T-helper 2 cell treated with Interferon-gamma antibody and Interleukin-4, amounts not matched to agents 5 μg/mL and 100 μg/mL, for 36 hours (primary cell): Measurements from ENCODE around the gene EIPR1.
"Not testable (repeated sequence)": the region's sequence is repeated elsewhere in the genome, so short reads cannot be mapped to it uniquely, and the experiment has no call there.

ENCODE experiments used
- DNase-seq: peaks from one replicate; pipeline ENCODE4 v3.0.0; 2021; ENCODE audit warnings: low spot score
- H3K27ac Mint-ChIP-seq: one replicate; pipeline ENCODE4 v1.8.0; 2021; ENCODE audit warnings: mild to moderate bottlenecking, mixed read lengths
- H3K27me3 Mint-ChIP-seq: one replicate; pipeline ENCODE4 v1.8.0; 2021; ENCODE audit warnings: low read depth, mixed read lengths
- H3K36me3 Mint-ChIP-seq: one replicate; pipeline ENCODE4 v1.8.0; 2021; ENCODE audit warnings: low read depth, mixed read lengths
- H3K4me1 Mint-ChIP-seq: one replicate; pipeline ENCODE4 v1.8.0; 2021; ENCODE audit warnings: low read depth, mixed read lengths
- H3K4me3 Mint-ChIP-seq: one replicate; pipeline ENCODE4 v1.8.0; 2022; ENCODE audit warnings: mild to moderate bottlenecking, moderate library complexity, mixed read lengths
- H3K9me3 Mint-ChIP-seq: one replicate; pipeline ENCODE4 v1.8.0; 2021; ENCODE audit warnings: mixed read lengths

Gene EIPR1

GRCh38 chr2:3188405-3188946 is 189.1 kb downstream of the EIPR1 start:
- no peak overlapping the region for H3K27ac Mint-ChIP-seq
- no peak overlapping the region for H3K4me3 Mint-ChIP-seq
- no peaks in the 10 kb centered on the region for H3K4me1 Mint-ChIP-seq
- no peak for DNase-seq
- H3K36me3 Mint-ChIP-seq: peaks cover 11% of the 10 kb centered on the region
- no peaks in the 10 kb centered on the region for H3K9me3 Mint-ChIP-seq
- H3K27me3 Mint-ChIP-seq: no peaks in the 10 kb centered on the region

GRCh38 chr2:3187467-3187866 is 190.2 kb downstream of the EIPR1 start:
- no peak overlapping the region for H3K27ac Mint-ChIP-seq
- DNase-seq: no peak
- H3K36me3 Mint-ChIP-seq: peaks cover 5% of the 10 kb centered on the region
- H3K4me3 Mint-ChIP-seq: no peak overlapping the region
- H3K27me3 Mint-ChIP-seq: no peaks in the 10 kb centered on the region
- H3K4me1 Mint-ChIP-seq: no peaks in the 10 kb centered on the region
- H3K9me3 Mint-ChIP-seq: no peaks in the 10 kb centered on the region

DNA sequence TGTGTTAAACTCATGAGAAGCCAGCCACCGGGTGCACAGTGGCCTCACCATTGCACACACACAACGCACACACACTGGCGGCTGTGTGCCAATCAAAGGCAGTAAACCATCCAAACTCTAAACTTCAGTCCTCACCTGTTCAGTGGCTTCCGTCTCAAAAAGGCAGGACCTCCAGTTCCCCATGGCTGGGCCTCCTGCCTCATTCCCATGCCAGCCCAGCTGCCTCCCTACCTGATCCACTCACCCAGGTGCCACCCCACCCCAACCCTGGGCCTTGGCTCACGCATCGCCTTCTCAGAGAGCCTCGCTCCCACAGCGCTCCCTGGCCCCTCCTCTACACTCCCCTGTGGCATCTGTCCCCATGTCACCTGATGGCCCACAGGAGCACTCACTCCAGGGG is 190.9 kb downstream of the EIPR1 start:
- DNase-seq: no peak
- Mint-ChIP-seq H3K36me3 (peaks cover 3% of the 10 kb centered on the region), H3K27ac (no peak overlapping the region), H3K4me3 (no peak overlapping the region), H3K27me3 (no peaks in the 10 kb centered on the region), H3K9me3 (no peaks in the 10 kb centered on the region), H3K4me1 (no peaks in the 10 kb centered on the region)

- Mint-ChIP-seq H3K27ac (no peak overlapping the region), H3K4me1 (no peaks in the 10 kb centered on the region), H3K36me3 (peaks cover 3% of the 10 kb centered on the region), H3K4me3 (no peak overlapping the region), H3K9me3 (no peaks in the 10 kb centered on the region), H3K27me3 (no peaks in the 10 kb centered on the region)
- DNase-seq: no peak
Observed at GRCh38 chr2:3185910-3186309, 191.7 kb downstream of the EIPR1 start.

DNA sequence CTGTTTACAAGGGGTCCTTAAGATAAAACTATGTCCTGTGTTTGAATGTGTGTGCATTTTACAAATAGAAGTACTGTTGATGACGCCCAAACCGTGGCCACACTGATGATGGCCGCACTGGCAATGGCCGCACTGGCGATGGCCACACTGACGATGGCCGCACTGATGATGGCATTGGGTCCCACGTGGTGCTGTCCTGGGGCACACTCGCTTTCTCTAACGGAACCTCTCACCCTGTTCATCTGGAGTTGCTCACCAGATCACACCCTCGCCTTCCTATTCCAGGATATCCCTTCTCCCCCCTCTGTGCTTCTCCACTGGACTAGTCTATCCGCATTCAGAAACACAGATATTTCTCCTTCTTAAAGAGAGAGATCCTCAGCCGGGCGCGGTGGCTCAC is 192.4 kb downstream of the EIPR1 start:
- no peak overlapping the region for H3K4me3 Mint-ChIP-seq

GRCh38 chr2:3184167-3184566 is 193.5 kb downstream of the EIPR1 start:
- no peak overlapping the region for H3K4me3 Mint-ChIP-seq
- no peak overlapping the region for H3K27ac Mint-ChIP-seq
- DNase-seq: no peak
- no peaks in the 10 kb centered on the region for H3K27me3 Mint-ChIP-seq
- H3K4me1 Mint-ChIP-seq: no peaks in the 10 kb centered on the region
- H3K9me3 Mint-ChIP-seq: no peaks in the 10 kb centered on the region
- H3K36me3 Mint-ChIP-seq: peaks cover 3% of the 10 kb centered on the region

More for the DNA sequence above, 192.4 kb downstream of the EIPR1 start:
- no peaks in the 10 kb centered on the region for H3K9me3 Mint-ChIP-seq
- H3K27ac Mint-ChIP-seq: no peak overlapping the region
- no peaks in the 10 kb centered on the region for H3K27me3 Mint-ChIP-seq
- DNase-seq: no peak
- H3K36me3 Mint-ChIP-seq: peaks cover 3% of the 10 kb centered on the region
- no peaks in the 10 kb centered on the region for H3K4me1 Mint-ChIP-seq

DNA sequence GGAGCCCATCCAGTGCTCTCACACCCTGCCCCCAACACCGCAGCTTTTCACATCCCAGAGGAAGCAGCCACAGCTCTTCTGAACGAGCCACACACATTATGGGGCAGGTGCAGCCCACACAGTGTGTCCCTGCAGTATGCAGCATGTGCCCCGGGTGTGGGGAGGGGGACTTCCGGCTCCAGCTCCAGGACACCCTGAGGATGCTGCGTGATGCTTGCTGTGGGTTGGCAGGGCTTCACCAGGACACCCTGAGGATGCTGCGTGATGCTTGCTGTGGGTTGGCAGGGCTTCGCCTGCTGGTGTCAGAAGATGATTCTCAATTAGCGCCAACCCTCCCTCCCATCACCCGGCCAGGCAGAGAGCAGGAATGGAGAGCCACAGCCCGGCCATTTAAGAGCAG is 193.9 kb downstream of the EIPR1 start:
- Mint-ChIP-seq H3K36me3 (peaks cover 3% of the 10 kb centered on the region), H3K4me3 (no peak overlapping the region), H3K27ac (no peak overlapping the region), H3K4me1 (no peaks in the 10 kb centered on the region), H3K27me3 (no peaks in the 10 kb centered on the region), H3K9me3 (no peaks in the 10 kb centered on the region)
- no peak for DNase-seq

GRCh38 chr2:3182848-3183247 is 194.8 kb downstream of the EIPR1 start:
- no peaks in the 10 kb centered on the region for H3K4me1 Mint-ChIP-seq
- DNase-seq: no peak
- H3K36me3 Mint-ChIP-seq: peaks cover 3% of the 10 kb centered on the region
- H3K9me3 Mint-ChIP-seq: no peaks in the 10 kb centered on the region
- H3K27ac Mint-ChIP-seq: no peak overlapping the region
- no peak overlapping the region for H3K4me3 Mint-ChIP-seq
- H3K27me3 Mint-ChIP-seq: no peaks in the 10 kb centered on the region

GRCh38 chr2:3181416-3182010 is 196.1 kb downstream of the EIPR1 start:
- Mint-ChIP-seq H3K9me3 (no peaks in the 10 kb centered on the region), H3K4me3 (no peak overlapping the region), H3K36me3 (peaks cover 3% of the 10 kb centered on the region), H3K4me1 (no peaks in the 10 kb centered on the region), H3K27ac (no peak overlapping the region), H3K27me3 (no peaks in the 10 kb centered on the region)
- DNase-seq: no peak

- not testable (repeated sequence) for H3K27ac Mint-ChIP-seq, H3K27me3 Mint-ChIP-seq
Observed at GRCh38 chr2:3180909-3181221, 196.8 kb downstream of the EIPR1 start.

DNA sequence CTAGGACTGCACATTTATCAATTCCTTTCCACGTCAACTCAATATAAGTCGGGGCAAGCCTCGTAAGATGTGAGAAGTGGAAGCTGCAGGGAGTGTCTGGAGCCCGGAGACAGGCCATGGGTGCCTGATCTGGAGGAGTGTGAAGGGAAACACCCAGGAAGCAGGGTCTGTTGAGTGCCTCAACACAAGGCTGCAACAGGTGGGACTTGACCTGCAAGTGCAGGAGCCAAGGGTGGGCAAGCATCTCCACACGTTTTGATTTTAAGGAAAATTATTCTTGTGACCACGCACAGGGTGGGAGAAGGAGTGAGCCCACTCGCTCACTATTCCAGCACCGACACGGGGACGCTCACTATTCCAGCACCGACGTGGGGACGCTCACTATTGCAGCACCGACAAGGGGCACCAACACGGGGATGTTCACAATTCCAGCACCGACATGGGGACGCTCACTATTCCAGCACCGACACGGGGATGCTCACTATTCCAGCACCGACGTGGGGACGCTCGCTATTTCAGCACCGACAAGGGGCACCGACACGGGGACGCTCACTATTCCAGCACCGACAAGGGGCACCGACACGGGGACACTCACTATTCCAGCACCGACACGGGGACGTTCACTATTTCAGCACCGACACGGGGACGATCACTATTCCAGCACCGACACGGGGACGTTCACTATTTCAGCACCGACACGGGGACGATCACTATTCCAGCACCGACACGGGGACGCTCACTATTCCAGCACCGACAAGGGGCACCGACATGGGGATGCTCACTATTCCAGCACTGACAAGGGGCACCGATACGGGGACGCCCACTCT is 197.3 kb downstream of the EIPR1 start:
- H3K36me3 Mint-ChIP-seq: peaks cover 2% of the 10 kb centered on the region
- H3K27me3 Mint-ChIP-seq: no peaks in the 10 kb centered on the region
- no peaks in the 10 kb centered on the region for H3K9me3 Mint-ChIP-seq
- H3K4me3 Mint-ChIP-seq: no peak overlapping the region
- H3K27ac Mint-ChIP-seq: no peak overlapping the region
- no peaks in the 10 kb centered on the region for H3K4me1 Mint-ChIP-seq
- DNase-seq: no peak

More at GRCh38 chr2:3180909-3181221, 196.8 kb downstream of the EIPR1 start:
- H3K4me1 Mint-ChIP-seq, H3K4me3 Mint-ChIP-seq, H3K9me3 Mint-ChIP-seq, H3K36me3 Mint-ChIP-seq, DNase-seq: not testable (repeated sequence)

- H3K27ac Mint-ChIP-seq: no peak overlapping the region
Observed at GRCh38 chr2:3179626-3180025, 198.0 kb downstream of the EIPR1 start.

DNA sequence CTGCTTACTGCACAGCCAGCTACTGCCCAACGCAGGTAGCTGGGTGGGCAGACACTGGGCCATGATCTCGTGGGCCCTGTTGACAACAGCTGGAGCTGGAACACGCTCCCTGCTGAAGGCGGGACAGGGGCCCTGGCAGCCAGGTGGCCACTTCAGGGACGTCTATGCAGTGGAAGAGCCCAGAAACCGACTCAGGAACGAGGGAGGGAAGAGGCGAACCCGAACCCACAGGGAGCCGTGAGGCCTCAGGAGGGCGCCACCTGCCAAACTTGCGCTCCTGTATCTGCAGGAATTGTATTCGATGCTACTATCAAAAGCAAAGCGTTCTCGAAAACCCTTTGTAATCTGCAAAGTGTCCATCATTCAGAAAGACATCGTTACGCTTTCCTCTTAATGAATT is 198.4 kb downstream of the EIPR1 start:
- no peaks in the 10 kb centered on the region for H3K9me3 Mint-ChIP-seq
- no peak for DNase-seq
- H3K27ac Mint-ChIP-seq: no peak overlapping the region

More at GRCh38 chr2:3179626-3180025, 198.0 kb downstream of the EIPR1 start:
- no peak for DNase-seq
- H3K9me3 Mint-ChIP-seq: no peaks in the 10 kb centered on the region
- H3K27me3 Mint-ChIP-seq: no peaks in the 10 kb centered on the region
- no peaks in the 10 kb centered on the region for H3K4me1 Mint-ChIP-seq
- H3K36me3 Mint-ChIP-seq: no peaks in the 10 kb centered on the region
- H3K4me3 Mint-ChIP-seq: no peak overlapping the region

DNA sequence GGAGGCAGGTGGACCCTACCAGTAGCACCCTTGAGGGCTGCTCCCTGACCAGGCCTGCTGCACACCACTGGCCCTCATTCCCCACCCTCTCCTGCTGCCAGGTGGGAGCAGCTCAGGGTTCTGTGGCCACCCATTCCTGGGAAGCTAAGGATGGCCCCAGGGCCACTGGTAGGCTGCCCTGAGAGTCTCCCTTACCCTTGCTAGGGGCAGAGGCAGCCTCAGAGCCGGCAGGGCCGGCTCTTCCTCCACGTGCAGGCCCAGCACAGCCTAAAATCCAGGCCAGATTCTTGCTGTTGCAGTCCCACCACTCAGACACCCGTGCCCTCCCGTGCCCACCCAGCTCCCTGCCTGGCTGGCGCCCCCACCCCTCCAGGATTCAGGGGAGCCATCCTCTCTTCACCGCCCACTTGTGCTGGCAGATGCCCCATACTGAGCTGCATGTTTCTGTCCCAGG is 199.0 kb downstream of the EIPR1 start:
- no peak overlapping the region for H3K4me3 Mint-ChIP-seq
- H3K27me3 Mint-ChIP-seq: no peaks in the 10 kb centered on the region
- H3K27ac Mint-ChIP-seq: no peak overlapping the region
- H3K9me3 Mint-ChIP-seq: no peaks in the 10 kb centered on the region
- no peaks in the 10 kb centered on the region for H3K36me3 Mint-ChIP-seq
- no peak for DNase-seq
- no peaks in the 10 kb centered on the region for H3K4me1 Mint-ChIP-seq

More for the DNA sequence above, 198.4 kb downstream of the EIPR1 start:
- H3K4me1 Mint-ChIP-seq: no peaks in the 10 kb centered on the region
- no peaks in the 10 kb centered on the region for H3K36me3 Mint-ChIP-seq
- no peaks in the 10 kb centered on the region for H3K27me3 Mint-ChIP-seq
- H3K4me3 Mint-ChIP-seq: no peak overlapping the region
